HG02981 (cell line): ENCODE results near the gene BTBD2.
"Not testable (repeated sequence)": the region's sequence is repeated elsewhere in the genome, so short reads cannot be mapped to it uniquely, and the experiment has no call there.

Experiments used
- ATAC-seq: cut with Tn5 transposase; IDR thresholded peaks from one replicate; pipeline ENCODE4 v1.9.1; 2021; ENCODE audit warnings: mild to moderate bottlenecking, moderate library complexity; ENCODE audit not compliant: unreplicated experiment

Gene BTBD2

DNA sequence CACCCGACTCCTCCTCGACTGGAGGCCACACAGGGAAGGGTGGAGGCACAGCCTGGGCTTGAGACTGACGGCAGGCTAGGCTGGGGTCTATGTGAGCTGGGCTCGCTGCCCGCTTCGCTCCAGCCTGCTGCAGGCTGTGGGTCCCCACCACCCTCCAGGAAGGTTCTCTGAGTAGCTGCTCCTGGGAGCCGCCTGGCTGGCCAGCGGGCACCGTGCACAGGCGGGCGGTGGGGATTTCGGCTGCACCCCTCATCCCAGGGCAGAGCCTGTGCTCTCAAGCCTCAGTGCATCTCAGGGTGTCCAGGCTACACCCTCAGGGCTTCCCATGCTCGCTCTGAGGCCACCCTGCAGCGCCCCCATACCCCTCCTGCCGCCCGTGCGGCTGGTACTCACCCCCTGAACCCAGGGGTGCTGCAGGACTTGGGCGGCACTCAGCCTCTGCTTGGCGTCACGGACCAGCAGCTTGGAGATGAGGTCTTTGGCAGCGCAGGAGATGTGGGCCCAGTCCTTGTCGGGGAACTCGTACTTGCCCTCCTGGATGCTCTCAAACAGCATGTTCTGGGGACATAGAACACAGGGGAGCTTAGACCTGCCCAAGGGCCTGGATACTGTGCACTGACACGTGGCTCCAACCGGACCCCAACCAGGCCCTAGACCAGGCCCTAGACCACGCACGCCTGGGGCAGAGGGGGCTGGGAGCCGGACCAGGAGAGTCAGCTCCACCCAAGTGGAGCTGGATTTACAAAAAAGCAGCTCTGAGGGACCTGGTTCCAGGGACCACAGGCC lies 25.3 kb upstream of the BTBD2 start:
- ATAC-seq = no peak

DNA sequence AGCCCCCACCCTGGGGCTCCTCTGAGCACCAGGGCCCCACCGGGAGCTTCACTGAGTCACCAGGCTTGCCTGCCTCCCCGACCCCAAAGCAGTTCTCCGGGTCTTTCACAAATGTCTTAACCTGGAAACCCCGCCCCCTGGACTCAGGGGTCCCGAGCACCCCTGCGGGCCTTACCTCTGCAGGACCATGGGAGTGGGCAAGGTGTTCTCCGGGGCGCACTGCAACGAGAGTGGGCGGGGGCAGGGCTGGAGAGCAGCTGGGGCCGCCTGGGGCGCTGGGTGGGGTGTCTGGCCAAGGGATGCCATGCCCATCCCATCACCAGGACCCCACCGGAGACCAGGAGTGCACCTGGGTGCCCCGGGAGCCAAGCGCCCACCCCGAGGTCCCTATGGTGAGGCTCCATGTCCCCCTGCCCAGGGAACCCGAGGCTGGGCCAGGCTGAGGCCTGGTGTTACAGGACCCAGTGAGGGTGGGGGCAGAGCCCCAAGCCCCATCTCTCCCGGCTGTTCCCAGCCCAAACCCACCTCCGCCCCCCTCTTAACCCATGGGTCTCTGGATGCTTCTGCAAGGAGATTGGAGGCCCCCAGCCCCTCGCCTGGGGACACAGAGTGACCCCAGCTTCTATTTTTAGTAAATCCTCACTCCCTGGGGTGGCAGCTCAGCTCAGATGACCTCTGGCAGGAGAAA lies 24.6 kb upstream of the BTBD2 start:
- ATAC-seq = no peak

DNA sequence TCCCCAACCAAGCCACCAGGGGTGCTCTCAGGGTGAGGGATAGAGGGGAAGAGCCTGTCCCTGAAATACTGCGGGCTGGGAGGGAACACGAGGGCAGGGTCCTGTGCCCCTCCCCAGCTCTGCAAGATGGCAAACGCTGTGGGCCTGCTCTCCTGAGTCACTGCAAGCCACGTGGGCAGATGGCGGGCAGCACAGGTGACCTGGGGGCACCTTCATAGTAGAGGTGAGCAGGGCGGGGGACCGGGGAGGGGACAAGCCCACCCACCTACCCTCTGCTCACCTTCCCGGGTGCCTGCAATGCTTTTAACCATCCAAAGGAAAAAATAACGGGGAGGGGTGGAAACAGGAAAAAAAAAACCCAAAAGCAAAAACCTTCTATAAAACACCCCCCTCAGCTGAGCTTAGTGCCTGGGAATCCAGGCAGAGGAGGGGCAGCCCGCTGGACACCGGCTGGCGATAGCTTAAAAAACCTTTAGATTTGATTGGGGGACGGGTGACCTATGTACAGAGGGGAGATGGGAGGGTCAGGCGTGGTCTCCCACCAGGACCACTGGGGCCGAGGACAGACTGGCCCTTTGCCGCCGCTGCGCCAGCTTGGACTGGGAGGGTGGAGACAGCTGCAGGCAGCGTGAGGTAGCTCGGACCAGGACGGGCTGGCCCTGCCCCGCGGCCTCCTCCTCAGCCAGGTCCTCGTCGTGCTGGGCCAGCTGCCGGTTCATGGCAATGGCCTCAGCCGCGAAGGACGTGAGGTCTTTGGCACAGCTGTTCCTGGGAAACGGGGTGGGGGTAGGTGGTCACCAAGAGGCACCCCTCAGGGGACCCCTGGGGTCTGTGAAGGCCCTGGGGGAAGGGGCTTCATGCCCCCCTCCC lies 23.8 kb upstream of the BTBD2 start:
- no peak for ATAC-seq

DNA sequence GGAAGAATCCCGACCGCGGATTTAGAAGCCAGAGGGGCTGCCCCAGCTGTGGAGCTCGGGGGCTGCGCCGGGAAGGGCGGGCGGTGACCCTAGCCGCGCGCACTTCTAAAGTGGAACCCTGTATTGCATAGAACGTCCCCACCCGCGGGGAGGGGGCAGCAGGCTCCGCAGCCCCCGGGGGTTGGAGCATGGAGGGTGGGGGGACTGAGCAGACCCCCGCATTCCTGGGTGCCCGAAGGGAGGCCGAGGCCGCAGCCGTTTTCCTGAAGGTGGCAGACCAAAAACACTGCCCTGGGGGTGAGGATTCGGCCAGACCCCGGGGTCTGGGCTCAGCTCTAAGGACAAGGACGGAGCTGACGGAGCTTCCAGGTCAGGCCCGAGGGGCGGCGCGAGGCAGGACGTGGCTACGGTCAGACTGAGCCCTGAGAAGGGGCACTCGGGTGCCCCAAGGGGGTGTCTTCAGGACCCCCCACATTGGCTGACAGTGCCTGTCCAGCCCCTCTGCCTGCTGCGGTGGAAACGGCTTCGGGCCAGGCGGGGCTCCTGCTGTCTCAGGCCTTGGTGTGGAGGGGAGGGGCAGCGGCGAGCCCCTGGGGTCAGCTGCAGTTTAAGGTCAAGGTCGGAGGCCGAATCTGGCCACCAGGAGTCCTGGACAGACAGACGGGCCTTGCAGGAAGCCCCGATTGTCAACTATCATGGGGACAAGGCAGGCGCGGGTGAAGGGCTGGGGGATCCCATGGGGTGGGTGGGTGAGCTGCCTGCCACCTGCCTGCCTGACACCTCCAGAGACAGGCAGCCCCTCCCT lies 23.0 kb upstream of the BTBD2 start:
- no peak for ATAC-seq

DNA sequence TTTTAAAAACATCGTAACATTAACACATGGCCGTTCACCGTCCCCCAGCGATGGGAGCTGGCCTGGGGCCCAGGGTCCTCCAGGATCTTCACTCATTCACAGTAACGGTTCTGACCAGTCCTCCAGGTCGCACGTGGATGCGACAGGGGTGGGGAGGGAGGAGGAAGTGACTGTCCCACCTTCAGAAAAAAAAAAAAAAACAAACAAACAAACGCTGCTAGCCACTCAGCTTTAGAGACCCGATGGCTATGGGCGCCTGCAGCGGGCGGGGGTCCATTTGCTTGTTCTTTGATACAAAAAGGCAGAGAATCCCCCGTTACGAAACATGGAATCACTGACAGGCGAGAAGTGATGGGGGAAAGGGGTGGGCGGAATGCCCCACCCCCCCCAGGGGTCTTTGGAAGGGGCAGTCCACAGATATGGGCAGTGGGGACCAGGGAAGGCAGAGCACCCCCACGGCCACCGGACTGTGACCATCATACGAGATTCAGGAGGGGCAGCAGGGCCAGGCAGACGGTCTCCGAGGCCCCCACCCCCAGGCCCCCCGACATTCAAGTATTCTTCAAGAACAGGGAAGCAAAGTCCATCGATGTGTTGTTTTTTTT lies 22.2 kb upstream of the BTBD2 start:
- no peak for ATAC-seq

DNA sequence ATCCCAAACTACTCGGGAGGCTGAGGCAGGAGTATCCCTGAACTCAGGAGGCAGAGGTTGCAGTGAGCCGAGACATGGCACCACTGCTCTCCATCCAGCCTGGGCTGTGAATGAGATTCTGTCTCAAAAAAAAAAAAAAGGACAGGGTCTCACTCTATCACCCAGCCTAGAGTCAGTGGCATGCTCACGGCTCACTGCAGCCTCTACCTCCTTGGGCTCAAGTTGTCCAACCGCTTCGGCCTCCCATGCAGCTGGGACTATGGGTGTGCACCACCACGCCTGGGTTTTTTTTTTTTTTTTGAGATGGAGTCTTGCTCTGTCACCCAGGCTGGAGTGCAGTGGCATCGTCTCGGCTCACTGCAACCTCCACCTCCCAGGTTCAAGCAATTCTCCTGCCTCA lies 20.9 kb upstream of the BTBD2 start:
- ATAC-seq = no peak

DNA sequence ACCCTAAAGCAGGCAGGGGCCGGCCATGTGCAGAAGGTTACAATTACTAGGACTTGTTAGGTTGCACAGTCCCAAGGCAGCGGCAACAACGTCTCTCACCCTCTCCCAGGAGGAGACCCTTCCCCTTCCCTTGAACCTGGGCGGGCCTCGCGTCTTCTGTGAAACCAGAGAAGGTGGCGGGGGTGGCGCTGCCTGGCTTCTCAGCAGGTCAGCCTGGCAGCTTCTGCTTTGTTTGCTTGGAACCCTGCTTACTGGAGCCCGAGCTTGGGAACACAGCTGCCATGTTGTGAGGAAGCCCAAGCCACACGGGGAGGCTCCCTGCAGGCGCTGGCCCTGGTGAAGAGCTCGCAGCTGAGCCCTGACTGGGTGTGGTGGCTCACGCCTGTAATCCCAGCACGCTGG lies 20.1 kb upstream of the BTBD2 start:
- ATAC-seq = no peak

DNA sequence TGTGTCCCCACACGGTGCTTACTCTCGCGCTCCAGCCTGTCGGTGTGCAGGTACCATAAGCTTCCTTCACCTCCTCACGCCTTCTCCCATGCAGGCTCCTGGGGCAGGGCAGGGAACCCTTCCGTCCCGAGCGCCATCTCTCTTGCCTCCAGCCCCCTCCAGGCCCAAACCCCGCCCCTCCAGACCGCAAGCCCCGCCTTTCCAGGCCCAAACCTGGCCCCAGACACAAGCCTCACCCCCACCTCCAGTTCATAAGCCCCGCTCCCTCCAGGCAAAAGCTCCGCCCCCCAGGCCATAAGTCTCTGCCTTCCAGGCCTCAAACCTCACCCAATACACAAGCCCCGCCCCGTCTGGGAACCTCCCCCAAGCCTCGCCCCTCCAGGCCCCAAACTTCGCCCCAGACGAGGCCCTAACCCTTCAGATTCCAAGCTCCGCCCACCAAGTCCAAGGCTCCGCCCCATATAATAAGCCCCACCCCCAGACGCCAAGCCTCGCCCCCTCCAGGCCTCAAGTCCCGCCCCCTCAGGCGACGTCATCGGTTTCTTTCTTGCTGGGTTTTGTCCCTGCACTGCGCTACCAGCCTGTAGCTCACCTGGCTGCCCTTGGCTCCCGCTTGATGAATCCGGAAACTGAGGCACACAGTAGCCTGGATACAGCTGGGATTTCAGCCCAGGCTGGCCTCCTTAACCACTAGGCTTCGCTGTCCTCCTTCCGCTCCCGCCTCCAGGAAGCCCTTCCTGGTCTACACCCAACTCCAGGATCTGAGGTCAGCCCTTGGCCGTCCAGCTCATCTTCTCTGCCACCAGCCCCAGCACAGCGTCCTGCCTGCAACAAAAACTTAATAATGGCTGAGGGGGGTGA lies 19.4 kb upstream of the BTBD2 start:
- ATAC-seq = no peak

DNA sequence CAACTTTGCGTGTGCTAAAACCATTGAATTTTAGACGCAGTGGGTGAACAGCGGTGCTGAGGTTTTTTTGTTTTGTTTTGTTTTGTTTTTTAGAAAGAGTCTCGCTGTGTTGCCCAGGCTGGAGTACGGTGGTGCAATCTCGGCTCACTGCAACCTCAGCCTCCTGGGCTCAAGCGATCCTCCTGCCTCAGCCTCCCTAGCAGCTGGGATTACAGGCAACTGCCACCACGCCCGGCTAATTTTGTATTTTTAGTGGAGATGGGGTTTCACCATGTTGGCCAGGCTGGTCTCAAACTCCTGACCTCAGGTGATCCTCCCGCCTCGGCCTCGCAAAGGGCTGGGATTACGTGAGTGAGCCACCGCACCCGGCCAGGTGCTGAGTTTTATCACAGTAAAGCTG lies 18.7 kb upstream of the BTBD2 start:
- not testable (repeated sequence) for ATAC-seq

DNA sequence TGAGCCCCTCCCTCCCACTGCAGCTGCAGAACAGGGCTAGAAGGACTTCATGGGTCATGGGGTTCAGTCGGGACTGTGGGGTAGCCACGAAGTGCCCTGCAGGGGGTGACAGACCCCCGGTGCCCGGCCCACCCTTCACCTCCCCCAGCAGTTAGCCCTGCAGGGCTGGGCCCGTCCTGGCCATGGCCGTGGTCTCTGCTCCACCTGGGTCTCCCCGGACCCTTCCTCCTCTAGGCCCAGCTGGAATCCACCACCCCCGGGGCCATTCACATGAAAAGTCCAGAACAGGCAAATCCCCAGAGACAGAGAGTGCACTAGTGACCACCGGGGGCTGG lies 18.3 kb upstream of the BTBD2 start:
- ATAC-seq = no peak

DNA sequence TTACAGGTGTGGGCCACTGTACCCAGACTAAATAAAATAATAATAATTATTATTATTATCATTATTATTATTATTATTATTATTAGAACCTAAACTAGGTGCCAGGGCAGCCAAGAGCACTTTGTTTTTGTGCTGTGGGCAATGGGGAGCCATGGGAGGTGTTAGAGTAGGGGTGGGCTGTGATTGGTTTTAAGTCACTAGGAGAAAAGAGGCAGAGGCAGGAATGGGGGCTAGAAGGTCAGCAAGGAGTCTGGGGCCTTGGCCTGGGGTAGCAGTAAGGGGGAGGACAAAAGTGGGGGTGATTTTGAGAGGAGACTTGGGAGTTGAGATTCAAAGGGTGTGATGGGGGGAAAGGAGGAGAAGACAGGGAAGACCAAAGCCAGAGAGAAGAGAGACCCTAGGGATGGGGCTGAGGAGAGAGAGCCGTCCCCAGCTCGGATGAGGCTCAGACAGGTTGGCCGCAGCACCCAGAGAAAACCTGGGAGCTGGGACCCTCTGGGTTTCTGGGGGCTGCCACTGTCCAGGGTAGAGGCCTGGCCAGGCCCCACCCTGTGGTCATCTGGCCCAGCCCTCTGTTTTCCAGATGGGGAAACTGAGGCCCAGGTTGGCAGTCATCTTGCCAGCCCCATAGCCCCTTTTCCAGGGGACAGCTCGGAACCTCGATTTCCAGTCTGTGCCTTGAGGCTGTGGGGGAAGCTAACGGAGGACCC lies 17.8 kb upstream of the BTBD2 start:
- ATAC-seq = no peak

DNA sequence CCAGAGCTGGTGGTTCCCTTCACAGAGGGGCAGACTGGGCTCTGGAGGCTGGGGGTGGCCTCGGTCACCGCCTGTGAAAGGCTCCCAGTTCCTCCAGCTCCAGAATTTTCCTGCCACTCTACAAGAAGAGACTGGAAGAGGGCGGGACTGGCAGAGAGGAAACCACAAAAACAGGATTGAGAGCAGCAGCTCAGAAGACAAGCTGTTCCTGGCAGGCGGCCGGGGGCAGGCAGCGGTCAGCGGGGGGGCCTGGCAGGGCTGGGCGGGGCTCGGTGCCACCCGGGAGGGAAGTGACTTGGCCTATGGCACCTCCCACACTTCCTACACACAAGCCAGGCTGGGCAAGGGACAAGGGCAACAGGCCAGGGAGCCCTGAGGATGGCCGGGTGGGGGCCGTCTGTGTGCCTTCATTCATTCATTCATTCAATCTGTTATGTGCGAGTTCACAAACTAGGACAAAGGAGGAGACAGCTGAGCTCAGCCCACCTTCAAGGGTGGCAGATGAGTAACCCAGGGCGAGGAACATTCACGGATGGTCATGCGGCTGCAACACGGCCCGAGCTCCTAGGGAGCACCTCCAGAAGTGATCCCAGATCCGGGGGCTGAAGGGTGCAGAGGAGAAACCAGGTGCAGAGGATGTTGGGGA lies 16.9 kb upstream of the BTBD2 start:
- ATAC-seq = no peak

DNA sequence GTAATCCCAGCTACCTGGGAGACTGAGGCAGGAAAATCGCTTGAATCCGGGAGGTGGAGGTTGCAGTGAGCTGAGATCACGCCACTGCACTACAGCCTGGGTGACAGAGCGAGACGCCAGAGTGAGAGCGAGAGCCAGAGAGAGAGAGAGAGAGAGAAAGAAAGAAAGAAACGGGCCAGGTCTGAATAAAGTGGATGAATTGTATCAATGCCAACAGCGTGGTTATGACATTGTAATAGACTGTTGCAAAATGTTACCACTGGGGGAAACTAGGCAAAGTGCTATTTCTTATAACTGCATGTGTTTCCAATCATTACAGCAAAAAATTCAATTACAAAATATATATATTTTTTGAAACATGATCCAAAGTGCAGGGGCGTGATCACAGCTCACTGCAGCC lies 11.8 kb upstream of the BTBD2 start:
- no peak for ATAC-seq

DNA sequence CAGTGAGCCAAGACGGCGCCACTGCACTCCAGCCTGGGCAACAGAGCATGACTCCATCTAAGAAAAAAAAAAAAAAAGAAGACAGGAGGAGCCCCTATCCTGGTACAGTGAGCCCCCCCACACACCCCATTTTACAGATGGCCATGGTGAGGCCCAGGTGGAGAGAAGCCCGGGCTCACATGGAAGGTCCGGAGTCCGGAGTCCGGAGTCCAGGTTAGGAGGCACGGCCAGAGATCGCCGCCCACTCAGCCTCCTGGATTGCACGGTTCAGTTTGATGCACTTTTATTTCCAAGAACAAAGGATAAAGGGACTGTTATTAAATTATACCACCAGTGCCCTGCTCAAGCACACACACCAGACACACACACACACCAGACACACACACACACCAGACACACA lies 11.3 kb upstream of the BTBD2 start:
- ATAC-seq = no peak

DNA sequence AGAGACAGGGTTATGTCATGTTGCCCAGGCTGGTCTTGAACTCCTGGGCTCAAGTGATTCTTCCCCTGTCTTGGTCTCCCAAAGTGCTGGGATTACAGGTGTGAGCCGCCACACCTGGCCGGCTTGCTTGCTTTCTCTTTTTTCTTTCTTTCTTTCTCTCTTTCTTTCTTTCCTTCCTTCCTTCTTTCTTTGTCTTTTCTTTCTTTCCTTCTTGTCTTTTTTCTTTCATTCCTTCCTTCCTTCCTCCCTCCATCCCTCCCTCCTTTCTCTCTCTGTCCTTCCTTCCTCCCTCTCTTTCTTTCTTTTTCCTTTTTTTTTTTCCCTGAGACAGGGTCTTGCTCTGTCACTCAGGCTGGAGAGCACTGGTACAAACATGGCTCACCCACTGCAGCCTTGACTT lies 6.8 kb upstream of the BTBD2 start:
- no peak for ATAC-seq

DNA sequence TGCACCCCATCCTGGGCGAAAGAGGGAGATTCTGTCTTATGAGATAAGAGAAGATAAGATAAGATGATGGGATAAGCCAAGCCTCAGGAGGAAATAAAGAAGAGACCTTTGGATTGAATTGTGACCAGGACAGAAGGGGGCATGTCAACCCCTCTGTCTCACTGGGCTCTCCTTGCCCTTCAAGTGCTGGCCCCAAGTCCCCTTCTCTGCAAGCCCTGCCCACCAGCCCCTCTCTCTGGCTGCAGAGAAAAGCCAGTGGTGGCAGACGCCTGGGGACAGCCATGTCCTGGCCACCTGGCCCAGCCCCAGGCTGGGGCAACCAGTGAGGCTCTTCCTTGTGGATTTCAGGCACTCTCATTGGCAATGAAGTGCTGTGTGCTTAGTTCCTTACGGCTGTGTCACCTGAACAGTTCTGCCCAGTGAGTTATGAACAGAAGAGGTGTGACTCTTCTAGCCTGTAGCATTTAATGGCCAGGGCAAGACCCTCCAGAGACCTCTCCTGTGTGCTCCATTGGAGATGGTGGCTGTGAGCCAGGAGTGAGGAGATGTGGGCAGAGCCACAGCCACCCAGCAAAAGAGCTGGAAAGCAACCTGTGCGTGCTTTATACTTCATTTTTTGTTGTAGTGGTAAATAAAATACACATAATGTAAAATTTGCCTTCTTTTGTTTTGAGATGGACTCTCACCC lies 6.1 kb upstream of the BTBD2 start:
- ATAC-seq = no peak

DNA sequence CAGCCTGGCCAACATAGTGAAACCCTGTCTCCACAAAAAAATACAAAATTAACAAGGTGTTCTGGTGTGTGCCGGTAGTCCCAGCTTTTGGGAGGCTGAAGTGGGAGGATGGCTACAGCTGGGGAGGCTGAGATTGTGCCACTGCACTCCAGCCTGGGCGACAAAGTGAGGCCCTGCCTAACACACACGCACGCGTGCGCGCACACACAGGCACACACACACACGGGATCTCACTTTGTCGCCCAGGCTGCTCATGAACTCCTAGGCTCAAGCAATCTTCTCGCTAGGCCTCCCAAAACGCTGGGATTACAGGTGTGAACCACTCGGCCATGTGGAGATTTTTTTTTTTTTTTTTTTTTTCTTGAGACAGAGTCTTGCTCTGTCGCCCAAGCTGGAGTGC lies 3.2 kb upstream of the BTBD2 start:
- no peak for ATAC-seq
